ENCODE data around the gene RNFT2.
"Not testable (repeated sequence)": the region's sequence is repeated elsewhere in the genome, so short reads cannot be mapped to it uniquely, and the experiment has no call there.

The RNFT2 gene

DNA sequence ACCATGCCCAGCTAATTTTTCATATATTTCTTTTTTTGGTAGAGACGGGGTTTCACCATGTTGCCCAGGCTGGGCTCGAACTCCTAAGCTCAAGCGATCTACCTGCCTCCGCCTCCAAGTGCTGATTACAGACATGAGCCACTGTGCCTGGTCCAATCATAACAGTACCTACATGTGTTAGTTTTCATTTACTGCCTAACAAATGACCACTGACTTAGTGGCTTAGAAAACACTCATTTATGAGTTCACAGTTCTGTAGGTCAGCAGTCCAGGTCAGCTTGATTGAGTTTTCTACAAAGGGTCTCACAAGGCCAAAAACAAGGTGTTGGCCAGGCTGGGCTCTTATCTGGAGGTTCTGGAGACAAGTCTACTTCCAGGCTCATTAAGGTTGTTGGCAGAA, 60.6 kb downstream of the RNFT2 start:
- no peak for DNase-seq

DNA sequence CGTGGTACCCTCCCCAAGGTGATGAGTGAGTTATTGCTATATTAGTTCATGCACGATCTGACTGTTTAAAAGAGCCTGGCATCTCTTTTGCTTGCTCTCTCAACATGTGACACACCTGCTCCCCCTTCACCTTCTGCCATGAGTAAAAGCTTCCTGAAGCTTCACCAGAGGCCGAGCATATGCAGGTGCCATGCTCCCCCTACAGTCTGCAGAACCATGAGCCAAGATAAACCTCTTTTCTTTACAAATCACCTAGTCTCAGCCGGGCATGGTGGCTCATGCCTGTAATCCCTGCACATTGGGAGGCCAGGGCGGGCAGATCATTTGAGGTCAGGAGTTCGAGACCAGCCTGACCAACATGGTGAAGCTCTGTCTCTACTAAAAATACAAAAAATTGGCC, 61.8 kb downstream of the RNFT2 start:
- no peak for DNase-seq

DNA sequence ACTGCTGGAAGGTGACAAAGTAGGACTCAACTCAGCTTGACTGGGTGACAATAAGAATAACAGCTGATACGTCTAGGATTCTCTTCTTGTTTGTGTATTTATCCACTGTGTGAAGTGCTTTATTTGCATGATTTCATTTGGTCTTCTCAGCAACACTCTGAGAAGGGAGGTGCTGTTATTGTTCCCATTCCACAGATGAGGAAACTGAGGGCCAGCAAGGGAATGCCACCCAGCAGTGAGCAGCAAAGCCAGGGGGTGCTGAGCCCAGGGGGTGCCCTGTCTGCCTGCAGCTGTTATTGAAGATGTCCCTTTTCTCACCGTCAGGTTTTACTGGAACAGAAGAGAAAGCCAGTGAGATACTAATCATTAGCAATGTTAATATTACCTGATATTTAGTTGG, 62.8 kb downstream of the RNFT2 start:
- DNase-seq: no peak

DNA sequence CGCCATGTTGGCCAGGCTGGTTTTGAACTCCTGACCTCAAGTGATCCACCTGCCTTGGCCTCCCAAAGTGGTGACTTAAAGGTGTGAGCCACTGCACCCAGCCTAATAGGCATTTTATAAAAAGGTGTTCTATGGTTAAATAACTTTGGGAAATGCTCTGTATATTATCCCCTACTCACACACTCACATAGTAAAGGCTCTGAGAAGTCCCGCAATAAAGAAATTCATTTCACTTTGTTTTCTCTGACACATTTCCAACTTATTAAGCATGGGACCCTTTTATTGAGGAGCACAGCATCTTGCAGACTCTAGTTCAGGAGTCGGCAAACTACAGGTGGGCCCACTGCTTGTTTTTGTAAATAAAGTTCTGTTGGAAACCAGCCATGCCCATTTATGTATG, 63.9 kb downstream of the RNFT2 start:
- no peak for DNase-seq

DNA sequence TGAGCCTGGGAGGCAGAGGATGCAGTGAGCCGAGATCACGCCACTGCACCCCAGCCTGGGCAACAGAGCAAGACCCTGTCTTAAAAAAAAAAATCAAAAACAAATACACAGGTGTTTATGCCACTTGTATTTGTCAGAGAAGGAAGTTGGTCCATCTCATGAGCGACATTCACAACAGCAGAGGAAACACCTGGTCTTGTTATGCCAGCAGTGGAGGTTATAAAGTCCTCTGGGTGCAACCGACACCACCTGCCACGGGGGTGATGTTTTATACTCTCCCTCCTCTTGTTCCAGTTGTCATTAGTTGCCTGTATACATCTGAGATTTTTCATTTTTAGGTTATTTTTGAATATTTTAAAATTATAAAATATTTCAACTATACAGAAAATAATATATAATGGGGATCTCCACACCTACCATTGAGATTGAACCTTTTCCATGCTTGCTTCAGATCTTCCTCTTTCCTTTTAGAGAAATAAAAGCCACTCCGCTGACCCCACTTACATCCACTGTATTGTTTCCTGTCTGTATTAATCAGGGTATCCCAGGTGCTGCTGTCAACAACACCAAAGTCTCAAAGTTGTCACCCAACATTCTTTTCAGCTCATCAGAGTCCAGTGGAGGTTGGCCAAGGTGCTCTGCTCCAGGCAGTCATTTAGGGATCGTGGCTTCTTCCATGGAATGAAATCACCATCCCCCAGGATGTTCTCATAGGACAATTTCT, 65.1 kb downstream of the RNFT2 start:
- no peak for DNase-seq

DNA sequence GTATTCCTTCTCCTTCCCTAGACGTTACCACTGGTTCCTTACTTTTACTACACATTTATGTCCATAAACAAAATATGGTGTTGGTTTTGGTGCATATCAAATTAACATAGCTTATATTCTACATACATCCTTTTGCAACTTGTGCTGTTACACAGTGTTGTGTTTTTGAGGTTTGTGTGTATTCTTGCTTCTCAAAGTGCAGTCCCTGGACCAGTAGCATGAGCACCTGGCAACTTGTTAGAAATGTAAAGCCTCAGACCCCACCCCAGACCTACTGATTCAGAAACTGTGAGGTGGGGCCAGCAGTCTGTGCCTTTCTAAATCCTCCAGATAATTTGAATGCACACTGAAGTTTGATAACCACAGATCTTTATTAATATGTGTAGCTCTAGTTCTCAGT, 65.9 kb downstream of the RNFT2 start:
- no peak for DNase-seq

DNA sequence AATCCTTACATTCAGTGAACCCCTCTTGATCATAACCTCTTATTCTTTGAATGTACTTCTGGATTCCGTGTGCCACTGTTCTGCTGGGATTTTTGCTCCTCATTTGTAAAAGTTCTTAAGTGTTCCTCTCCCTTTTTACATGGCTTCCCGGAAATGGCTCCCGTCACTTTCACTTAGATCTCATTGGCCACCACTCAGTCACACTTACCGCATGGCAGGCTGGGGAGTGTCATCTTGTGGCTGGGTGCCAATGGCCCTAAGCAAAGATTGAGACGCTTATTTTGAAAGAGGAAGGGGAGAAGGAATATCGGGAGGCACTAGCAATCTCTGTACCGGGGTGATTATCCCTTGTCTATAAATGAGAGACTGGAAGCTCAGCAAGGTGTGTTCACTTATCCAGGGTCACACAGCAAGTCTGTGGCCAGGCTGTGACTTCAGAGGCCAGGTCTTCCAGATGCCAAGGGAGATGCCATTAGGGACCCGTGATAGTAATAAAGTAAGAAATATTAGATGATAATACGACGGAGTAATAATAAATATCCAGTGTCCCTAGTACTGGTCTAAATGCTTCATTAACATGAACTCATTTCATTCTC, 68.8 kb downstream of the RNFT2 start:
- DNase-seq: no peak

DNA sequence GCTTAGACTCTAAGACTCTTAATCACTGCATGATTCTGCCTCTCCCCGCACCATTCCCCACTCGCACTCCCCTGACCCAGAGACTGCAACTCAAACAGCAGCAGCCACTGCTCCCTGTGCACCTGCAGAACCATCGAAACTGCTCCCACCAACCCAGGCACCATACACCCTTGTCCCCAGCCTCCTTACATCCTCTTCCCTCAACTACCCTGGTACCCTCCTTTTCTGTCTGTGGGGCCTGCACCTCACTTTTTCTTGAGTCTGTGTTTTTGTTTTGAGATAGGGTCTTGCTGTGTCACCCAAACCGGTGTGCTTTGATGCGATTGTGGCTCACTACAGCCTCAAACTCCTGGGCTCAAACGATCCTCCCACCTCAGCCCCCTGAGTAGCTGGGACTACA, 69.4 kb downstream of the RNFT2 start:
- DNase-seq: no peak

DNA sequence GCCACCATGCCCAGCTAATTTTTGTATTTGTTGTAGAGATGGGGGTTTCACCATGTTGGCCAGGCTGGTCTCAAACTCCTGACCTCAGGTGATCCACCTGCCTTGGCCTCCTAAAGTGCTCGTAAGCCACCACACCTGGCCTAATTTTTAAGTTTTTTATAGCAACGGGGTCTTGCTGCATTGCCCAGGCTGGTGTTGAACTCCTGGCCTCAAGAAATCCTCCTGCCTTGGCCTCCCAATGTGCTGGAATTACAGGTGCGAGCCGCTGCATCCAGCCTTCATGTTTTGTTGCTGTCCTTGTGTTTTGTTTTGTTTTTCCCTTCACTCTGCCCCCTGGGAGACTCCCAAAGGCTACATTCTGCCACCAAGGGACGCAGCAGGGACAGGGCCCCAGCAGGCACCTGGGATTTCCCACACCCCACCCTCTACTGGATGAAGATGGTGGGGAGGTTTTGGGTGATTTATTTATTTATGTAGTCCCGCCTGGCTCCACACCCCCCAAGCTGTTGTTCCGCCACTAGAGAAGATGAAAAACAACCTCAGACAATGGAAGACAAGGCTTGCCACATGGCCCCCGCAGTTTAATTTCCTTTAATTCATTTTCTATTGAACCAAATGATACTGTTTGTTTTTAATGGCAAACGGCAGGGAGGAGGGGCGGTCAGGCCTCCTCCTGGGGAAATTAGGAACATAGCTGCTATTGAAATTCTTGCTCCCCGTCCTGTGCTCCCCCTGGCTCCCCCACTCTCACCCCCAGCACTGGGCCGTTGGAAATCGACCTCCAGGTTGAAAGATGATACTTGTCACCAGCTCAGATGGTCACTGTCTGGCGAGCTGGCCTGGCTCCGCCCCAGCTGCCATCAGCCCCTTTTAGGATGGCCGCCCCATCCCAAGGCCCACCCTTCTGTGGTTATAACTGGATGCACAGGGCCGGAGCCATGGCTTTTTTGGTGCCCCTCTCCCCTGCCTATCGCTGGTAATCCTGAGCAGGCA, 70.3 kb downstream of the RNFT2 start:
- no peak for DNase-seq

DNA sequence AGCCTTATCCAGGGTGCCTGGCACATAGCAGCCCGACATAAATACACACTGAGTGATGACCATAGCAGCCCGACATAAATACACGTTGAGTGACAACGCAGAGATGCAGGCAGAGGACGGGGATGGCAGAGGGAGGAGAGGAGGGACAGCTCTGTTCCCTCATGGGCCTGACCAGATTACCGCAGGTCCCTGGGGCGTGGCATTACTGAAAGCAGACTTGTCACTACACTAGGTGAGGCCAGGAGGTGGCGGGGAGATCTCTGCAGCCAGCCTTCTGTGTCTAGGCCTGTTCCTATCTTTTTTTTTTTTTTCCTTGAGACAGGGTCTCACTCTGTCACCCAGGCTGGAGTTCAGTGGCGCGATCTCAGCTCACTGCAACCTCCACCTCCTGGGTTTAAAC, 74.1 kb downstream of the RNFT2 start:
- DNase-seq: no peak

DNA sequence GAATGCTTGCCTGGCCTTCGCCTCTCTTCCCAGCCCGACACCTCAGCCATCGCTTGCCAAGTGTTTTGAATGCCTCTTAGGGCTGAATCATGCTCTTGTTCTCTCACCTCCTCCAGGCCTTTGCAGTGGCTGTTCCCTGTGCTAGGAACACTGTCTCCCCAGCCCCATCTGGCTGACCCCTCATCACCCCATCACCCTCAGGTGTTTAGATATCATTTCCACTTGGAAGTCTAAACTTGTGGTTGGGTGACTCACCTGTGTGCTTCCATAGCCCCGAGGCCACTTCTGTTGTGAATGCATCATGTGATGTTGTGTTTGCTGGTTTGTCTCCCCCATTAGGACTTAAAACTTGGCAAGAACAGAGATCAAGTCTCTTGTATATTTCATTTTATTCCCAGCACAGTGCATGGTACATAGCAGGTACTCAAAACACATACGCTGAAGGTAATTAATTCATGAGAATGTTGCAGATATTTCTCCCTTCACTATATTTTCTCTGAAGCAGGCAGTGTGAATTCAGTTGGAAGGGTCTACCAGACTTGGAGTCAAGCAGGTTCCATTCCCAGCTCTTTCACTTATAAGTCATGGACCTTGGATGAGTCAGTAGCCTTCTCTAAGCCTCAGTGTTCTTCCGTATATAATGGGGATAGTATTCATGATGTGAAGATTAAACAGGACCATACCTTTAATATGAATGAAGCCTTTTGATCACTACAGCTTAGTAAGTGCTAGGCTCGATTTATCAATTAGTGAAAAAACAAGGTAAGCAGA, 75.3 kb downstream of the RNFT2 start:
- DNase-seq: no peak

DNA sequence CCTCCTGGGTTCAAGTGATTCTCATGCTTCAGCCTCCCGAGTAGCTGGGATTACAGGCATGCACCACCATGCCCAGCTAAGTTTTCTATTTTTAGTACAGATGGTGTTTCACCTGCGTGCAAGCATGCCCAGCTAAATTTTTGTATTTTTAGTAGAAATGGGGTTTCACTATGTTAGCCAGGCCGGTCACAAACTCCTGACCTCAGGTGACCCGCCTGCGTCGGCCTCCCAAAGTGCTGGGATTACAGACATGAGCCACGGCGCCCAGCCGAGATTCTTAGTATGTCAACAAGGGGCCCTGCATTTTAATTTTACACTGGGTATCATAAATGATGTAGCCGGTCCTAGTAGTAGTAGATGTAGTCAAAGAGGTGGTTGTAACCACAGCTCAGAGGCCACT, 76.7 kb downstream of the RNFT2 start:
- DNase-seq: not testable (repeated sequence)

DNA sequence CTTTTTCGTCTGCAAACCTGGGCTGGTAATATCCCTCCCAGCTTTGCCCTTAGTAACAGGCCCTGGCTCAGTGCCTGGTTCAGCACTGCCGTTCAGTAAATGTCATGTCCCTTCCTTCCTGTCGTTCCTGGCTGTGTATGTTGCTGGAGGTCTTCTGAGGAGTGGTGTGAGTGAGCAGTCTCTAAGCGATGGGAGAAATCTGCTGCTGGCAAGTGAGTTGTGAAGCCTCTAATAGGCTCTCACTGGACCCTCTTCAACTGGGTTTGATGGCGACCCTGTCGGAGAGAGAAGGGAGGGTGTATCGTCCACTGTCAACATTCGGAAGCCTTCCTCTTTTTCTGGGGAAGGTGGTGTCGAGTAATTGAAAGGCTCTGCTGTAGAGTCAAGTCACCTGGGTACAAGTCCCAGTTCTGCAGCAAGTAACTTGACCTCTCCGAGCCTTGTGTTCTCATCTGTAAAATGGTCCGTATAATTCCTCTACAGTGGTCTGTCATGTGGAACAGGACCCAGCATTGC, 80.3 kb downstream of the RNFT2 start:
- DNase-seq: no peak

DNA sequence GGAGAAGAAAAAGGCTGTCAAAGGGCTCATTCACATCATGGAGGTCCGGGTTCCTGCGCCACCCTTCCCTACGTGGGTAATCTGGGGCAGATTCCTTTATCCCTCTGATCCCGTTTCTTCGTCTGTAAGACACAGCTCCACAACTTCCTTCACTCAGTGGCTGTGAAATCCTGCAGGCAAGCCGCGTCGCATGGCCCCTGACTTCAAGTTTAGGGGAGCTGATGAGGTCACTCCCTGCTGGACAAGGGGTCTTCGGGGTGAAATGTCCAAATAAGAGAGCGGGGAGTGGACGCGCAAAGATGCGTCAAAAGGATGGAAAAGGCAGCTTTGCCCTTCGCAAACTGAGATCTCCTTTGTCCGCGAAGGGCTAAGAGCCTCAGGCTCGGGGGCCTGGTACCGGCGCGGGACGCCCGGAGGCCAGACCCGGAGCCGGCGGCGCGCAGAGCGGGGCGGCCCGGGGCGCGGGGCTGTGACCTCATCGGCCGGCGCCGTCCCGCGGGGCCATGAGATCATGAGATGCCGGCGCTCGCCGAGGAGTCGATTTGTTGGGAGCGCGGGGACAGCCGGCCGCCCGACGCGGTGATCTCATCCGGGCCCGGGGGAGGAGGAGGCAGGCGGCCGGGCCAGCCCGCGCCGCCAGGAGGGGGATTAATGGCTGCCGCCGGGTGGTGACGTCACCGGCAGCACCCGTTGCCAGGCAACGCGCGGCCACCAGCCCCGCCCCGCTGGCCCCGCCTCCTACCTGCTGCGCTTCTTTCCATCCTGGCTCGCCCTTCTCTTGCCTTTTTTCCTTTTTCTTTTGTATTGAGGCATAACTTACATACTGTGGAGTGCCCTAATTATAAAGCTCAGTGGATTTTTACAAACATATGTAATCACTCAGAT, 81.1 kb downstream of the RNFT2 start:
- peak; percentile 76 for DNase-seq

DNA sequence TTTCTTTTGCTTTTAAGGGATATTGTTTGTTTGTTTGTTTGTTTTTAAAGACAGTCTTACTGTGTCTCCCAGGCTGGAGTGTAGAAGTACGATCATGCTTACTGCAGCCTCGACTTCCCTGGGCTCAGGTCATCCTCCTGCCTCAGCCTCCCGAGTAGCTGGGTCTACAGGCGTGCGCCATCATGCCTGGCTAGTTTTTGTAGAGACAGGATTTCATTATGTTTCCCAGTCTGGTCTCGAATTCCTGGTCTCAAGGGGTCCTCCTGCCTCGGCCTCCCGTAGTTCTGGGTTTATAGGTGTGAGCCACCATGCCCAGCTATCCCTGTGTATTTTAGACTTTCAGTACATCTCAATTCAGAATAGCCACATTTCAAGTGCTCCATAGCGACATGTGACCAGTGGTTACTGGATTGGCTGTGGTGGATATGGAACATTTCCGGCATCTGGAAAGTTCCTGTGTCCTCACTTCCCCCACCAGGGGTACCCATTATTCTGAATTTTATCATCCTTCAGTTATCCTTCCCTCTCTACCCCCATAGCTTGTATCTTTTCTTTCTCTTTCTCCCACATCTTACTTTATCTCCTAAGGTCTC, 82.0 kb downstream of the RNFT2 start:
- no peak for DNase-seq

DNA sequence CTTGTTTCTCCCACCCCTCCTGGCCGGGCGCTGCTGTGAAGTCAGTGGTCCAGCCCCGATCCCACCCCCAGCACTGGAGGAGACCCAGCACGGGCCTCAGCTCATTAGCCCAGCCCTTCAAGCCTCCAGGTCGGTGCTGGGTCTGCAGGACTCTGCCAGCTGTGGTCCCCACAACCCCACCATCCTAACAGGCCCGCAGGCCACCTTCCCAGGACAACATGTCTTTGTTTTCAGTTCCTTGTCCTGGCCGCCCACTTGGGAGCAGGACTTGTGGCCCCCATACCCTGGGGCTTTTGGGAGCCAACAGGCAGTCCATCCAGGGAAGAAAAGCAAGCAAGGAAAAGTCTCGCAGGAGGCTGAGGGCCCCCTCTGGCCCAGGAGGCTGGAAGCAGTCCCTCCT, 83.2 kb downstream of the RNFT2 start:
- DNase-seq: no peak

DNA sequence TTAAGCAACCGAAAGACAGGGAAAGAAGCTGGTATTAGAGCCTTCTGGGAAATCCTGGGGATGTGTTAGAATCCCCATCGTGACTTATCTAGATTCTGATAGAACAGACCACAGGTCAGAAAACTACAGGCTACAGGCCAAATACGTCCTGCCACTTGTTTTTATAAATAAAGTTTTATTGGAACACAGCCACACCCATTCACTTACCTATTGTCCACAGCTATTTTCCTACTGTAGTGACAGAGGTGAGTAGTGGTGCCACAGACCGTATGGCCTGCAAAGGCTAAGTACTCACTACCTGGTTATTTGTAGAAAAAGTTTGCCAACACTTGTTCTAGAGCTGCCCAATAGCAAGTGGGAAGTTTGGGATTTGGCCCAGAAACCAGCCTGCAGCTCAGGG, 89.3 kb downstream of the RNFT2 start:
- DNase-seq: no peak

DNA sequence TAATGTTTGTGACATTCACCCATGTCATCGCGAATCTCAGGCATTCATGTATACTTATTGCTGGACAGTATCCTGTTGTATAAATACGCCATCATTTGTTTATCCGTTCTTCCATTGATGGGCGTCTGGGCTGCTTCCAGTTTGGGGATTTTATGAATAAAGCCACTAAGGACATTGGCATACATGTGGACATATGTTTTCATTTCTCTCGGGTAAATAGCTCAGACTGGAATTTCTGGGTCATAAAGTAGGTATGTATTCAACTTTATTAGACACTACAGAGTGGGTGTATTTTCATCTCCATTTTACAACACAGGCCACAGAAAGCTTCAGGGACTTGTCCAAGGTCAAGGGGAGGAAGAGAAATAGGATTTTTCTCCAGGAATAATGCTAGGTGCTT, 94.2 kb downstream of the RNFT2 start:
- no peak for DNase-seq

DNA sequence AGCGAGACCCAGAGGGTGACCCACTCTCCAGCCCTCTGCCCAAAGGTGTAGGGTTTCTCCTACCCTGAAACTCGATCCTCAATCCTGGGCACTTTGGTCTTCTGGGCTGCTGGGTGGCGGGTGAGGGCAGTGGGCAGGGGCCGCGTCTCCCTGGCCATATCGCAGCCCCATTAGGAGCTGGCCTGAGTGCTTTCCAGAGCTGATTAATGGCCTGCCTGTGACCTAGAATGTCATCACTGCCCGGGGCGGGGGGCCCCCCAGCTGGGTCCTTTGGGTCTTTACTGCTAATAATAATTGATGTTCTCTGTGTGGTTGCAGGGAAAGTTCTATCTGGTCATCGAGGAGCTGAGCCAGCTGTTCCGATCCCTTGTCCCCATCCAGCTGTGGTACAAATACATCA, 95.4 kb downstream of the RNFT2 start:
- DNase-seq: no peak

DNA sequence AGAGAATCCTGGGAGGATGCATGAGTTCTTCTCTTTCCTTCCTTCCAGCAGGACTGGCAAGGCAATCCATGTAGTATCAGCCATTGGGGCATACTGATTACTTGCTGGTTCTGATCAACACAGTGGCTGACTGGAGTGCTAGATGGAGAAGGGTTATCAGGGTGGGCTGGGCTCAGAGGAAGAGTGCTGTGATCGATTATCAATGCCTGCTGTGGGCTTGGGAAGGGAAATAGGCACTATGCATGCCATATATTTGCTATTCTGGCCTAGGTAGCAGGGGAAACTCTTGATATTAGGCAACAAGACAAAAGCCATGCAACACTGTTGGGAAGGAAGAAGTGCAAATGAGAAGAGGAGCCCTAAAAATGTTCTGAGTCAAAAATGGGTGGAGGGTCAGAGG, 97.4 kb downstream of the RNFT2 start:
- no peak for DNase-seq

DNA sequence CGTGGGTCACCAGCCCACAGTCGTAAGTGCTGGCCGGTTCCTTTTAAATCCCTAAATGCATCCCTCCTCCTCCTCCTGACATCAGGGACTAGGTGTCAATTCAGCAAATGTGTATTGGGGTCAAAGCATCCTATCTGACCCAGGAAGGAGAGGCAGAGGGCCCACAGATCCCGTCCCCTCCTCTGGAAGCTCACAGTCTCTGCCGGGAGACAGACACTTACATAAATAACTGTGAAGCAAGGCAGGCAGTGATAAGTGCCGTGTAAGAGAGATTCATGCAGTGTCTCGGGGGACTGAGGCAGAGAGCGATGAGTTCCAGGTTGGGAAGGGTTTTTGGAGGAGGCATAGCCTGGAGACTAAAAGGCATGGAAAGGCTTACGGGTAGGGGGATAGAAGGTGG, 99.0 kb downstream of the RNFT2 start:
- DNase-seq: no peak
